GM21360 (cell line): ENCODE data around the gene KIF7.
"Not testable (repeated sequence)": the region's sequence is repeated elsewhere in the genome, so short reads cannot be mapped to it uniquely, and the experiment has no call there.

Experiments
- ATAC-seq: cut with Tn5 transposase; IDR thresholded peaks from one replicate; pipeline ENCODE4 v1.9.1; 2021; ENCODE audit warnings: mild to moderate bottlenecking, moderate library complexity; ENCODE audit not compliant: unreplicated experiment

Gene KIF7

GRCh38 chr15:89625716-89626115, 29.6 kb downstream of the KIF7 start:
- no peak for ATAC-seq

GRCh38 chr15:89623165-89623564, 32.1 kb downstream of the KIF7 start:
- ATAC-seq, result no peak

- ATAC-seq, result no peak
These were observed 33.7 kb downstream of the KIF7 start for GRCh38 chr15:89621547-89621946.

GRCh38 chr15:89616228-89616627, 39.0 kb downstream of the KIF7 start:
- ATAC-seq, result no peak

GRCh38 chr15:89615135-89615534, 40.1 kb downstream of the KIF7 start:
- ATAC-seq, result no peak

GRCh38 chr15:89614164-89614563, 41.1 kb downstream of the KIF7 start:
- no peak for ATAC-seq

- ATAC-seq, result no peak
These were observed 42.2 kb downstream of the KIF7 start for GRCh38 chr15:89613031-89613430.

GRCh38 chr15:89611317-89611716, 44.0 kb downstream of the KIF7 start:
- ATAC-seq, result no peak

GRCh38 chr15:89599021-89599420, 56.2 kb downstream of the KIF7 start:
- ATAC-seq, result no peak

- ATAC-seq, result no peak
These were observed 62.2 kb downstream of the KIF7 start for GRCh38 chr15:89593018-89593417.

GRCh38 chr15:89591834-89592233, 63.4 kb downstream of the KIF7 start:
- no peak for ATAC-seq

GRCh38 chr15:89587955-89588354, 67.3 kb downstream of the KIF7 start:
- no peak for ATAC-seq

- ATAC-seq, result no peak
These were observed 68.6 kb downstream of the KIF7 start for GRCh38 chr15:89586651-89587050.

GRCh38 chr15:89580747-89581146, 74.5 kb downstream of the KIF7 start:
- not testable (repeated sequence) for ATAC-seq

- ATAC-seq, result no peak
These were observed 77.1 kb downstream of the KIF7 start for GRCh38 chr15:89578146-89578545.
